MCF 10A (cell line): ENCODE measurements around the gene PRPF6. TPM values are rescaled to one million over a fixed set of nuclear protein-coding genes. Genes with fewer than 3 reads are reported as not detected.

Source experiments
- BruUV-seq: library from RNA; stranded (reverse); fragments of 400-500 nt; replicated peaks from 2 replicates; lab custom pipeline; 2021; lab: Mats Ljungman, UMichigan
- CTCF ChIA-PET: fragments of 300-600 bp; sonication (Branson Sonifier 250); formaldehyde crosslinking; extraction: SDS; loops from one replicate; lab custom pipeline; 2021; ENCODE audit warnings: antibody characterized with exemption, inconsistent platforms; lab: Yijun Ruan, JAX
- POLR2A ChIA-PET: fragments of 300-600, 350-650 bp; sonication (Branson Sonifier 250); formaldehyde crosslinking; extraction: SDS; loops from one replicate; lab custom pipeline; 2020; ENCODE audit warnings: antibody characterized with exemption, inconsistent platforms; lab: Yijun Ruan, JAX
- DNase-seq: peaks from one replicate; pipeline ENCODE4 v3.0.0-alpha.2; 2018; ENCODE audit not compliant: unreplicated experiment
- H3K27ac Mint-ChIP-seq: one replicate; pipeline ENCODE4 v1.8.0; 2022; ENCODE audit warnings: mild to moderate bottlenecking, low read depth, mixed read lengths; ENCODE audit not compliant: unreplicated experiment
- H3K27me3 Mint-ChIP-seq: one replicate; pipeline ENCODE4 v1.8.0; 2022; ENCODE audit warnings: mixed read lengths; ENCODE audit not compliant: insufficient read depth, unreplicated experiment
- H3K36me3 Mint-ChIP-seq: one replicate; pipeline ENCODE4 v1.8.0; 2022; ENCODE audit warnings: mild to moderate bottlenecking, moderate library complexity, mixed read lengths; ENCODE audit not compliant: insufficient read depth, unreplicated experiment
- H3K4me1 Mint-ChIP-seq: one replicate; pipeline ENCODE4 v1.8.0; 2022; ENCODE audit warnings: mixed read lengths; ENCODE audit not compliant: insufficient read depth, unreplicated experiment
- H3K4me3 Mint-ChIP-seq: one replicate; pipeline ENCODE4 v1.8.0; 2022; ENCODE audit warnings: mild to moderate bottlenecking, moderate library complexity, mixed read lengths; ENCODE audit not compliant: unreplicated experiment
- H3K9me3 Mint-ChIP-seq: one replicate; pipeline ENCODE4 v1.8.0; 2022; ENCODE audit warnings: mixed read lengths; ENCODE audit not compliant: unreplicated experiment
- intact Hi-C: fragments of 100-400 bp; cut with micrococcal nuclease; formaldehyde crosslinking; loops from 2 replicates; pipeline ENCODE4 v1.14.1; 2022
- total RNA-seq: library from RNA; stranded (reverse); gene quantifications from 2 replicates; pipeline ENCODE4 v1.2.3, GENCODE V29; 2022
- TF ChIP-seq, protein P1 (sequence below): fragments of 200-600 bp; IDR thresholded peaks from one replicate; pipeline ENCODE4 v1.8.0; 2022; ENCODE audit warnings: antibody characterized with exemption, mild to moderate bottlenecking; ENCODE audit not compliant: unreplicated experiment

PRPF6 gene
- total RNA-seq, 1 experiment from 2014 or later = 70.9 TPM

DNA sequence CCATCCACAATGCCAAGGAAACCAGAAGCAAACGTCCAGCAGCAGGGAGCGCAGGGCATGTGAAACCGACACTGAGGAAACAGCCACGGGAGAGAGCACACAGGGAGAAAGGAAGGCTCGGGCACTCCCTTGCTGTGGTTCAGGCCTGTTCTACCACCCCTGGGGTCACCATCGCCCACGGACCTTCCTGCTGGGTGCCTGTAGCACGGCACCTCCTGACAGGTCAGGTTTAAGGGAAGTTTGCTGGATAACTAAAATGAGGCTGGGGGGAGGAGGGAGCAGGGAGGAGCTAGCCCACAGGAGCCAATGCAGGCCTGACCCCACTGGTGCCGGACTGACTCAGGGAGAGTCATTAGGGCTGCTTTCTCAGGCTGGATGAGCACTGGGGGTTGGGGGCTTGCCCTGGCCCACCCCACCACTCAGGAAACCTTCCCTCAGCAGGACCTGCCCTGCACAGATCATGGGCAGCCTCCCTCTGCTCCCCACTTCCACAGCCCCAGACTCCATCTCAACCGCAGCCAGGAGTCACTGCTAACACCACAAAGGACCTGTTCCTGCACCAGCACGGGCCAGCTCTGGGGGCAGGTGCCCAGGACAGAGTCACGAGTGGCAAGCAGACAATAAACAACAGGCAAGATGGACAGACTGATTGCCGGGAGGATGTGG is 27.0 kb upstream of the PRPF6 start:
- no peak overlapping the region for H3K27ac Mint-ChIP-seq
- H3K4me3 Mint-ChIP-seq = peak overlapping the region; percentile 74
- TF ChIP-seq, protein P1, sequence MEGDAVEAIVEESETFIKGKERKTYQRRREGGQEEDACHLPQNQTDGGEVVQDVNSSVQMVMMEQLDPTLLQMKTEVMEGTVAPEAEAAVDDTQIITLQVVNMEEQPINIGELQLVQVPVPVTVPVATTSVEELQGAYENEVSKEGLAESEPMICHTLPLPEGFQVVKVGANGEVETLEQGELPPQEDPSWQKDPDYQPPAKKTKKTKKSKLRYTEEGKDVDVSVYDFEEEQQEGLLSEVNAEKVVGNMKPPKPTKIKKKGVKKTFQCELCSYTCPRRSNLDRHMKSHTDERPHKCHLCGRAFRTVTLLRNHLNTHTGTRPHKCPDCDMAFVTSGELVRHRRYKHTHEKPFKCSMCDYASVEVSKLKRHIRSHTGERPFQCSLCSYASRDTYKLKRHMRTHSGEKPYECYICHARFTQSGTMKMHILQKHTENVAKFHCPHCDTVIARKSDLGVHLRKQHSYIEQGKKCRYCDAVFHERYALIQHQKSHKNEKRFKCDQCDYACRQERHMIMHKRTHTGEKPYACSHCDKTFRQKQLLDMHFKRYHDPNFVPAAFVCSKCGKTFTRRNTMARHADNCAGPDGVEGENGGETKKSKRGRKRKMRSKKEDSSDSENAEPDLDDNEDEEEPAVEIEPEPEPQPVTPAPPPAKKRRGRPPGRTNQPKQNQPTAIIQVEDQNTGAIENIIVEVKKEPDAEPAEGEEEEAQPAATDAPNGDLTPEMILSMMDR = no peak
- no peak for DNase-seq
- intact Hi-C loops = no loop called here
- H3K4me1 Mint-ChIP-seq = peaks cover 24% of the 10 kb centered on the region
- ChIA-PET POLR2A (interaction anchor here (1.3 to 3.7 kb wide), 6 partner anchors 9 to 296 kb away, joined by 3 to 74 read pairs (median 10); partner anchors contain the start of genes PRPF6, RTEL1 and TPD52L2), CTCF (interaction anchor here (1.1 to 2.5 kb wide), 5 partner anchors 20 to 251 kb away, joined by 3 to 12 read pairs (median 9); partner anchors contain the start of gene PRPF6)
- BruUV-seq = no TSS peak
- peaks cover 13% of the 10 kb centered on the region for H3K36me3 Mint-ChIP-seq
- H3K9me3 Mint-ChIP-seq = no peaks in the 10 kb centered on the region
- H3K27me3 Mint-ChIP-seq = no peaks in the 10 kb centered on the region

DNA sequence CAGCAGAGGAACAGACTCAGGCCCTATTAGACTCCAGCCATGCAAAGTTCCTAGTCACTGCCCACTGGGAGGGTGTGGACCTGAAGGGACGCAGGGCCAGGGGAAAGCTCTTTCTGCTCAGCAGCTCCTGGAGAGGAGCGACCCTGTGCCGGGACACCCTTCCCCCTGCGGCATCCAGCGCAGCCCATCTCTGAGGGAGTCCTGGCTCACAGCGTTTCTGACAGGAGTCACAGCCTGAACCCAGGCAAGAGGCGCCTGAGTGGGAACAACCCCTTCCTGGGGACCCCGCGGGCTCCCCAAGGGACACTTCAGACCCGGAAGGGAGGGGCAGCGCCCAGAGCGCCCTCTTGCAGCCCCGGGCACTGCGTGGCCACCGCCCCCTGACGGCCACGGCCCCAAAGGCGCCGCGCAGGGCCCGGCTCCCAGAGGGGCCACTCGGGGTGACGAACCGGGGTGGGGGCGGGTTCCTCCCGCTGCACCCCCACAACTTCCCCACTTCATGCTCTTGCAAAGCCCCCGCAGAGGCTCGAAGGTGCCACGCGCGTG is 25.6 kb upstream of the PRPF6 start:
- BruUV-seq = no TSS peak
- H3K4me1 Mint-ChIP-seq = peaks cover 21% of the 10 kb centered on the region
- ChIA-PET POLR2A (interaction anchor here (0.9 to 3.7 kb wide), 19 partner anchors 10 to 435 kb away, joined by 3 to 74 read pairs (median 6); partner anchors contain the start of genes ARFRP1, PPDPF, PRPF6 and PTK6), CTCF (interaction anchor here (0.5 to 2.5 kb wide), 12 partner anchors 18 to 418 kb away, joined by 3 to 12 read pairs (median 3); partner anchors contain the start of genes ARFRP1, PRPF6, PTK6 and ZGPAT)
- peak overlapping the region; percentile 74 for H3K4me3 Mint-ChIP-seq
- TF ChIP-seq, protein P1 = no peak
- DNase-seq = peak; percentile 29
- intact Hi-C loops = loop anchor here (5.0 kb wide), 2 partner anchors 248 to 418 kb away; partner anchors contain the start of genes ARFRP1, PTK6 and ZGPAT
- H3K9me3 Mint-ChIP-seq = no peaks in the 10 kb centered on the region
- H3K27ac Mint-ChIP-seq = no peak overlapping the region
- peaks cover 13% of the 10 kb centered on the region for H3K36me3 Mint-ChIP-seq
- H3K27me3 Mint-ChIP-seq = no peaks in the 10 kb centered on the region

DNA sequence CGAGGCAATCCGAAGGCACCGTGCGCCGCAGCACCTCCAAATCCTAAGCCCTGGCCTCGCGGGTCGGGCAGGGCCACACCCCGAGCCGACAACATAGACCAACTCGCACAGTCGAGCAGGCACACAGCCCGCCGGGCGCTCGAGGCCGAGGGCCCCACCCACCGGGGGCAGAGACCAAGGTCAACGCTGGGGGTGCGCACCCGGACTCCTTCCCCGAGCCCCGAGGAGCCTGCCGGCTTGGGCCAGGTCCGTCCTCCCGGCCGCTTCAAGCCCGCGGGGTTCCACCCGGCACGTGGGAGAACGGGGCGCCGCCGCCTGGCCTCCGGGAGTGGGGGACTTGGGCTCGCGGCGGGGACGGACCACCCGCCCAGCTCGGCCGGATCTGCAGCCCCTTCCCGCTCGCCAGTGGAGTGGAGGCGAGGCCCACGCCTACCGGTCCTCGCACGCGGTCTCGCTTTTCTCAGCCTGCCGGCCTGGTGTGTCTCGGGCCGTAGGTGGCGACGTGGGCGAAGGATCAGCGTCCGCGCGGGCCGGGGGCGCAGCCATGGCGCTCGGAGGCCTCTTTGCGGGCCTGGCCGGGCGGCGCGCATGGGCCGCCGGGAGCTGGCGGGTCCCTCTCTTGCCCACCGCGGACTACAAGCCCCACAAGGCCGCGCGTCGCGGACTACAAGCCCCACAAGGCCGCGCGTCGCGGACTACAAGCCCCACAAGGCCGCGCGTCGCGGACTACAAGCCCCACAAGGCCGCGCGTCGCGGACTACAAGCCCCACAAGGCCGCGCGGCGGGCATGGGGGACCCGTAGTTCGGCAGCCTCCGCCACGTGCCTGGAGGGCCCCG is 24.9 kb upstream of the PRPF6 start, which contains the start of gene UCKL1:
Gene UCKL1 (minus strand): TSS at position 590 of the 837 bp plus-strand sequence. CDS start 44 bp downstream, at position 546.
- H3K27ac Mint-ChIP-seq = no peak within 1 kb of the TSS
- TF ChIP-seq, protein P1 = no peak
- DNase-seq = peak; percentile 81
- intact Hi-C loops = loop anchor here (5.0 kb wide), 2 partner anchors 249 to 419 kb away; partner anchors contain the start of genes ARFRP1, PTK6 and ZGPAT
- CTCF ChIA-PET = interaction anchor here (0.7 to 2.5 kb wide), 10 partner anchors 14 to 665 kb away, joined by 3 to 12 read pairs (median 4); partner anchors contain the start of gene PTK6
- peak within 1 kb of the TSS; percentile 74 for H3K4me3 Mint-ChIP-seq
- POLR2A ChIA-PET = interaction anchor here (0.6 to 3.7 kb wide), 38 partner anchors 11 to 435 kb away, joined by 3 to 74 read pairs (median 6); partner anchors contain the start of genes ARFRP1, PPDPF, PRPF6 and PTK6
- BruUV-seq = no TSS peak
- peaks cover 13% of the 10 kb centered on the region for H3K36me3 Mint-ChIP-seq
- no peaks in the 10 kb centered on the region for H3K27me3 Mint-ChIP-seq
- no peaks in the 10 kb centered on the region for H3K9me3 Mint-ChIP-seq
- H3K4me1 Mint-ChIP-seq = peaks cover 21% of the 10 kb centered on the region
